Measurements from ENCODE around the gene TEX101.

- TF ChIP-seq USF1 (IDR thresholded peaks at IDR 0.05), result no peak
- TF ChIP-seq EP300 (IDR thresholded peaks at IDR 0.05; ENCODE audit: borderline replicate concordance), result no peak
- no peak for TF ChIP-seq TAF1 (IDR thresholded peaks at IDR 0.05; ENCODE audit: low read depth)
- no peak for TF ChIP-seq MAX (IDR thresholded peaks at IDR 0.05)
- no peak for TF ChIP-seq FOXM1 (IDR thresholded peaks at IDR 0.05; ENCODE audit: borderline replicate concordance, low read depth)
- no peak for TF ChIP-seq RAD21 (IDR thresholded peaks at IDR 0.05; ENCODE audit: low read depth)
- no peak for TF ChIP-seq YY1 (IDR thresholded peaks at IDR 0.05; ENCODE audit: low read depth)
- no peak for TF ChIP-seq EGR1 (IDR thresholded peaks at IDR 0.05)
- TF ChIP-seq TCF12 (IDR thresholded peaks at IDR 0.05; ENCODE audit: low read depth), result no peak
Observed at GRCh38 chr19:43464134-43464775, 49.6 kb downstream of the TEX101 start.

Data from Ishikawa (cell line).